BLaER1 (cell line): Measurements from ENCODE around the gene STRIP1.

Experiments used
- H3K27ac ChIP-seq: shearing (Covaris generic); formaldehyde crosslinking; 2 replicates; pipeline ENCODE4 v1.8.1; 2022
- H3K27me3 ChIP-seq: shearing (Covaris generic); formaldehyde crosslinking; 2 replicates; pipeline ENCODE4 v1.8.1; 2022
- H3K36me3 ChIP-seq: shearing (Covaris generic); formaldehyde crosslinking; 2 replicates; pipeline ENCODE4 v1.8.1; 2022
- H3K4me1 ChIP-seq: shearing (Covaris generic); formaldehyde crosslinking; 2 replicates; pipeline ENCODE4 v1.8.1; 2022
- H3K4me2 ChIP-seq: shearing (Covaris generic); formaldehyde crosslinking; 2 replicates; pipeline ENCODE4 v1.8.1; 2022
- H3K4me3 ChIP-seq: shearing (Covaris generic); formaldehyde crosslinking; 2 replicates; pipeline ENCODE4 v1.8.1; 2022
- H3K9ac ChIP-seq: shearing (Covaris generic); formaldehyde crosslinking; 2 replicates; pipeline ENCODE4 v1.8.1; 2022
- H3K9me3 ChIP-seq: shearing (Covaris generic); formaldehyde crosslinking; 2 replicates; pipeline ENCODE4 v1.8.1; 2022
- H4K20me1 ChIP-seq: shearing (Covaris generic); formaldehyde crosslinking; 2 replicates; pipeline ENCODE4 v1.8.1; 2022
- Cebpa-rat ChIP-seq: shearing (Covaris generic); IDR thresholded peaks from 2 replicates; pipeline ENCODE4 v1.8.1; 2022

The STRIP1 gene

GRCh38 chr1:110034451-110035235 lies at the start of gene STRIP1:
TSS of gene STRIP1 (plus strand) at chr1:110034624. CDS start at chr1:110034638, 14 bp downstream.
- peaks cover 40% of the 10 kb centered on the region for H3K4me1 ChIP-seq
- peak within 1 kb of the TSS; percentile 94 for H3K27ac ChIP-seq

GRCh38 chr1:109985247-109986053 lies 49.0 kb upstream of the STRIP1 start:
- no peak for TF ChIP-seq Cebpa-rat
- peaks cover 51% of the 10 kb centered on the region for H3K4me1 ChIP-seq

More at GRCh38 chr1:110034451-110035235, at the start of gene STRIP1:
- Histone ChIP-seq H3K27me3 (no peaks in the 10 kb centered on the region), H3K4me2 (peak within 1 kb of the TSS; percentile 88), H3K4me3 (peak within 1 kb of the TSS; percentile 96), H3K9me3 (no peaks in the 10 kb centered on the region), H3K36me3 (peaks cover 35% of the 10 kb centered on the region), H4K20me1 (peaks cover 26% of the 10 kb centered on the region), H3K9ac (peak within 1 kb of the TSS; percentile 95)
- TF ChIP-seq Cebpa-rat, result peak; percentile 59; the same call in 1 of the 2 replicates

GRCh38 chr1:109986054-109986444 lies 48.4 kb upstream of the STRIP1 start:
- H3K4me1 ChIP-seq, result peaks cover 57% of the 10 kb centered on the region
- H3K27me3 ChIP-seq, result no peaks in the 10 kb centered on the region
- peaks cover 52% of the 10 kb centered on the region for H4K20me1 ChIP-seq
- peaks cover 25% of the 10 kb centered on the region for H3K36me3 ChIP-seq
- peak overlapping the region; percentile 96 for H3K4me3 ChIP-seq
- peak overlapping the region; percentile 97 for H3K4me2 ChIP-seq
- no peak for TF ChIP-seq Cebpa-rat
- 0 out of 2 replicates have a peak, but pooled peaks cover 5% of the 10 kb centered on the region for H3K9me3 ChIP-seq
- no peak overlapping the region for H3K27ac ChIP-seq
- H3K9ac ChIP-seq, result peak overlapping the region; percentile 99

More at GRCh38 chr1:109985247-109986053, 49.0 kb upstream of the STRIP1 start:
- peaks cover 46% of the 10 kb centered on the region for H4K20me1 ChIP-seq
- H3K9ac ChIP-seq, result peak overlapping the region; percentile 99
- H3K36me3 ChIP-seq, result peaks cover 24% of the 10 kb centered on the region
- H3K4me2 ChIP-seq, result peak overlapping the region; percentile 97
- H3K4me3 ChIP-seq, result peak overlapping the region; percentile 96
- H3K27ac ChIP-seq, result peak overlapping the region; percentile 97
- 0 out of 2 replicates have a peak, but pooled peaks cover 5% of the 10 kb centered on the region for H3K9me3 ChIP-seq
- H3K27me3 ChIP-seq, result no peaks in the 10 kb centered on the region

GRCh38 chr1:109988349-109988914 lies 46.0 kb upstream of the STRIP1 start:
- H3K4me2 ChIP-seq, result no peak overlapping the region
- H4K20me1 ChIP-seq, result peaks cover 75% of the 10 kb centered on the region
- no peak for TF ChIP-seq Cebpa-rat
- peaks cover 64% of the 10 kb centered on the region for H3K4me1 ChIP-seq
- no peak overlapping the region for H3K27ac ChIP-seq
- no peak overlapping the region for H3K4me3 ChIP-seq
- H3K9ac ChIP-seq, result no peak overlapping the region
- peaks cover 40% of the 10 kb centered on the region for H3K36me3 ChIP-seq
- H3K27me3 ChIP-seq, result no peaks in the 10 kb centered on the region
- H3K9me3 ChIP-seq, result 0 out of 2 replicates have a peak, but pooled peaks cover 5% of the 10 kb centered on the region

- Histone ChIP-seq H3K4me2 (peak overlapping the region; percentile 28; the same call in 1 of the 2 replicates), H3K27me3 (no peaks in the 10 kb centered on the region), H3K4me1 (peaks cover 55% of the 10 kb centered on the region), H3K9ac (no peak overlapping the region), H3K4me3 (no peak overlapping the region), H4K20me1 (peaks cover 88% of the 10 kb centered on the region), H3K36me3 (peaks cover 53% of the 10 kb centered on the region), H3K9me3 (0 out of 2 replicates have a peak, but pooled peaks cover 5% of the 10 kb centered on the region), H3K27ac (no peak overlapping the region)
- TF ChIP-seq Cebpa-rat, result no peak
These were observed 44.7 kb upstream of the STRIP1 start for GRCh38 chr1:109989506-109990301.

- Histone ChIP-seq H3K4me1 (peaks cover 55% of the 10 kb centered on the region), H3K27me3 (no peaks in the 10 kb centered on the region), H3K4me2 (peak overlapping the region; percentile 28; the same call in 1 of the 2 replicates), H3K27ac (no peak overlapping the region), H3K9me3 (0 out of 2 replicates have a peak, but pooled peaks cover 5% of the 10 kb centered on the region), H3K36me3 (peaks cover 59% of the 10 kb centered on the region), H4K20me1 (peaks cover 91% of the 10 kb centered on the region), H3K9ac (no peak overlapping the region), H3K4me3 (no peak overlapping the region)
- TF ChIP-seq Cebpa-rat, result no peak
These were observed 44.1 kb upstream of the STRIP1 start for GRCh38 chr1:109990302-109990653.

GRCh38 chr1:109991400-109991925 lies 43.0 kb upstream of the STRIP1 start:
- peaks cover 45% of the 10 kb centered on the region for H3K4me1 ChIP-seq
- no peaks in the 10 kb centered on the region for H3K27me3 ChIP-seq
- no peak overlapping the region for H3K9ac ChIP-seq
- no peak overlapping the region for H3K4me3 ChIP-seq
- peaks cover 91% of the 10 kb centered on the region for H4K20me1 ChIP-seq
- no peak for TF ChIP-seq Cebpa-rat
- peak overlapping the region; percentile 27; the same call in 1 of the 2 replicates for H3K4me2 ChIP-seq
- 0 out of 2 replicates have a peak, but pooled peaks cover 5% of the 10 kb centered on the region for H3K9me3 ChIP-seq
- peaks cover 71% of the 10 kb centered on the region for H3K36me3 ChIP-seq
- H3K27ac ChIP-seq, result no peak overlapping the region

- H4K20me1 ChIP-seq, result peaks cover 91% of the 10 kb centered on the region
- peaks cover 64% of the 10 kb centered on the region for H3K36me3 ChIP-seq
- H3K27me3 ChIP-seq, result no peaks in the 10 kb centered on the region
- TF ChIP-seq Cebpa-rat, result no peak
- no peak overlapping the region for H3K9ac ChIP-seq
- no peak overlapping the region for H3K27ac ChIP-seq
- peaks cover 40% of the 10 kb centered on the region for H3K4me1 ChIP-seq
- H3K9me3 ChIP-seq, result no peaks in the 10 kb centered on the region
- no peak overlapping the region for H3K4me3 ChIP-seq
- no peak overlapping the region for H3K4me2 ChIP-seq
These were observed 40.5 kb upstream of the STRIP1 start for GRCh38 chr1:109993885-109994284.
